ENCODE results near the gene UBXN11.
"Not testable (repeated sequence)": the region's sequence is repeated elsewhere in the genome, so short reads cannot be mapped to it uniquely, and the experiment has no call there.

Gene UBXN11

DNA sequence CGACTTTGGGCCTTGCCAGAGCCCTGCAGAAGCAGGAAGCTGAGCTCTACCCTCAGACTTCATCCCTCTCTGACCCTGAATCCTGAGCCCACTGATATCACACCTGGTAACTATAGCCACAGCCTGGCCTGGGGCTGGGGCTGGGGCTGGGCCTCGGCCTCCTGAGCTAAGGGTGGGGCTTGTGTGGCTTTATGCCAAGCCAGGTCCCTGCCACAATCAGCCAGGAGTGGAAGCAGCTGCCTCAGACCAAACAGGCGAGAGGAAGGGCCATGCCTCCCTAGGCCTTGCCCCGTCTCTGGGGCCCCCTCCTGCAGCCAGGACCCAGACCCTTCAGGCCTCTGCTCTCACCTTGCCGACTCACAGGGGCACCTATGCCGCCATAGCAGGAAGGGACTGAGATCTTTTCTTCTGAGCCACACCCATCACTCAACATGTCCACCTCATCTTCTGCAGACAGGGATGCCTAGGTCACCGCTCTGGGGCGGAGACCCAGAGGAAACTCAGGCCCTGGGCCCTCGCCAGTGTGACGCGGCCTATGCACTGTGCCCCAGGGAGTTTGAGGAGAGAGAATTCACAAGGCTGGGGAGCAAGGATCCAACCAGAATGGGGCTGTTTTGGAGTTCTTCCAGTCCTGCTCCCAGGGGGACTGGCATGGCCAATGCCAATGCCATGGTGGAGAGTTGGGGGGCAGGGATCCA lies 5.7 kb downstream of the UBXN11 start:
- DNase-seq: peak; percentile 64

DNA sequence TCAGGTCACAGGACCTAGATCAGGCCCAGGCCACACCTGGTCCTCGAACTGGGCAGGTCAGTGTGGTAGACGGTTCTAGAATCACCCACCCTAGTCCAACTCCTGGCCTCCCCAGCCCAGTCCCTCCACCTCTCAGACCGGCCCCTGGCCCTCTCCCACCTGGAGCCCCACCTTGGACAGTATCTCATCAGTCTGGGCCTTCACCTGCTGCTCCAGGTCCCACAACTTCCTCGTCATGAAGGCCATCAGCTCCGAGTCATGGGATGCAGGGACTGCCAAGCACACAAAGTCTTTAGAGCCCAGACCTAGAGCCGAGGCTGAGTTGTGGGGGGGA lies 8.7 kb downstream of the UBXN11 start:
- DNase-seq: no peak

DNA sequence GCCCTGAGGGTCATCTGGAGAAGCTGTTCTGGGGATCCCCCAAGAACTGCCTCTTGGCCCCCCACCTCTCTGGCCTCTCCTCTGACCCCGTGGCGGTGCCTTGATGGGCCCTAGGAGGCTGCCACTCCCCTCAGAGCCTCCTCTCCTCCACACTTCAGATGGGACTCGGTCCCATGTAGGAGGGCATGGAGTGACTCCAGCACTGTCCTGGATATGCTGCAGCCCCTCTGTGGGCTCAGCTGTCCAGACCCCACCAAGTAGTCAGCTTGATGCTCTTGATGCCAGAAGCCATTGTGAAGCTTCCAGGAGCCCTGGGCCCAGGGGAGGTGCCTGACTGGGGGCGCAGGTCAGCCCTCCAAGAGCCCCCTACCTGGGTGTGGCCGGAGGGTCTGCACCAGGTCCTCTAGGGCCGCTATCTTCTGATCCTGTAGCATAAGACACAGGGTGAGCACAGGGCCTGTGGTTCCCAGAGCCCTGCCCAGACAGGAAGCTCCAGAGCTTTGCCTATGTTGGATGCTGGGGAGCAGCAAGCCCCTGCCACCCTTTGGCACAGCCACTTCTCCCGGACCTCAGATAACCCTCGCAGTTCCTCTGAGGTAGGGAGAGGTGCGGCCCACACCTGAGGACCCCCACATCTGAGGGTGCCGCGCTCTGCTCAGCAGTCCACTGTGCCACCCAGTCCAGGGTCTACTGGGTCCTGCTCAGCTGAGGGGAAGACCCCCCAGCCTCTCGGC lies 9.2 kb downstream of the UBXN11 start:
- DNase-seq: no peak

DNA sequence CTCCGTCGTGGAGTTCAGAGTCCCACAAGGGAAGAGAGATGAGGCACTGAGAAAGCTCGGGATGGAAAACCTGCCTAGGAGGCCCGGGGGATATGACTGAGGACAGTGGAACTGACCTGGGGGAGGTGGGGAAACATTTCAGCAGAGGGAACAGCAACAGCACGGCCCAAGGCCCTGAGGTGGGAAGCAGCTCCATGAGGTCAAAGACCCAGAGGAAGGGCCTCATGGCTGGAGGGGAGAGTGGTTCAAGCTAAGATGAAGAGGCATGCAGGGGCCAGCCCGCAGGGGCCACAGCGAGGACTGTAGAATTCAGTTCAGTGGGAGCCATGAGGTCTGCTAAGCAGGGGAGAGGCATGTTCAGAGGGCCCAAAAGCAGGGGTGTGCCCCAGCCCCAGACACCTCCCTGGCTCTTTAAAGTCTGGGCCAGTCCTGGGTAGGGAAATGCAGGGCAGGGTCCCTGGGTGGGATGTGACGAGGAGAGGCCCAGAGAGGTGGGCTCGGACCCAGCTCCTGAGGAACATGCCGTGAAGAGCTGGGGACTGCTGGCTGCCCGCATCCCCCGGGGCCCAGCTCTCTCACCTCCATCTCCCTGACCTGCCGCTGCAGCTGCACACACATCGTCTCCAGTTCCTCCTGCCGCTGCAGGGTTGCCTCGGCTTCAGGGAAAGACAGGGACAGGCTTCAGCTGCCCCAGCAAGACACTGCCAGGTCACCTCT lies 9.9 kb downstream of the UBXN11 start:
- DNase-seq: no peak

- no peak for DNase-seq
Measured at GRCh38 chr1:26295194-26296138, 11.0 kb downstream of the UBXN11 start.

- DNase-seq: no peak
Measured at GRCh38 chr1:26293911-26294463, 12.4 kb downstream of the UBXN11 start.

DNA sequence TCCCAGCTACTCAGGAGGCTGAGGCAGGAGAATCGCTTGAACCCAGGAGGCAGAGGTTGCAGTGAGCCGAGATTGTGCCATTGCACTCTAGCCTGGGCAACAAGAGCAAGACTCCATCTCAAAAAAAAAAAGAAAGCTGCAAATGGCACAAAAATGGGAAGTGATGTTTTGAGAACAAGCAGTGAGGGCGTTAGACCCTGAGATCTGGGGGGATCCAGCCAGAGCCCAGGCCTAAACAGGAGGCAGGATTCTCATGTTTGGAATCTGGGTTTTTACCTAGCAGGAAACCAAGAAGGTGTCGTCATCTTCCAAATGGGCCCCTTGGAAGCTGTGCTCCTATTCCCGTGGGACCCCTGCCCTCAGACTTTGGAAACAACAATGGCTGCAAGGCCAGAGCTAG lies 13.7 kb downstream of the UBXN11 start:
- DNase-seq: not testable (repeated sequence)

- DNase-seq: no peak
Measured at GRCh38 chr1:26291939-26292338, 14.5 kb downstream of the UBXN11 start.

- DNase-seq: no peak
Measured at GRCh38 chr1:26291433-26291832, 15.0 kb downstream of the UBXN11 start.

GRCh38 chr1:26290882-26291261 lies 15.6 kb downstream of the UBXN11 start:
- DNase-seq: peak; percentile 28

DNA sequence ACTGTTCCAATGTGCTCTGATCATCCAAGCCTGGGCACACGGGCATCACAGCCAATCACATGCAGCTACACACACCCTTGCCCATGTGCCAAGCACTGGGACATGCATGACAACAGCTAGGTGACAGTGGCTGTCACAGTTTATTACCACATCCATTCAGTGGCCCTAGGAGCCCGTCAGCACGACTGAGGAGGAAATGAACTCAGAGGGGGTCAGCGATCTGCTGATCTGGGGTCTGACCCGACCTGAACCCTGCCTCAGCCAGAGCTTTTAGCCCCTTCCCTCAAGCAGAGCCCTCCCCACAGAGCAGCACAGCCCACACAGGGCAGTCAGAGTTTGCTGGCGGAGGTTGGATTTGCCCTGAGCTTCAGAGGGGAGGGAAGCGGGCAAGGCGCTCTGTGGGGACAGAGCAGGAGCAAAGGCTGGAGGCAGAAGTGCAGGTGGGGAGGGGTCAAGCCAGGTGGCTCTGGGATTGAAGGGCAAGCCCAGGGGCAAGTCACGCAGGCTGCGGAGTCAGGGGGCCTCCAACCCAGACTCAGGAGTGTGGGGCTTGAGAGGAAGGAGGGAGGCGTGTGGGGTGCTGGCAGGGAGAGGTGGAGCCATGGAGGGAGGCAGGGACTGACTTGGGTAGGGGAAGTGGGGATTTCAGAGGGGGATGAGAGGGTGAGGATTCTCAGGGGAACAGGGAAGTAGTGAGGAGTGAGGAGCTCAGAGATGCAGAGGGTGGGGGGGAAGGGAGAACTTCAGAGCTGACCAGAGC lies 16.1 kb downstream of the UBXN11 start:
- DNase-seq: no peak

DNA sequence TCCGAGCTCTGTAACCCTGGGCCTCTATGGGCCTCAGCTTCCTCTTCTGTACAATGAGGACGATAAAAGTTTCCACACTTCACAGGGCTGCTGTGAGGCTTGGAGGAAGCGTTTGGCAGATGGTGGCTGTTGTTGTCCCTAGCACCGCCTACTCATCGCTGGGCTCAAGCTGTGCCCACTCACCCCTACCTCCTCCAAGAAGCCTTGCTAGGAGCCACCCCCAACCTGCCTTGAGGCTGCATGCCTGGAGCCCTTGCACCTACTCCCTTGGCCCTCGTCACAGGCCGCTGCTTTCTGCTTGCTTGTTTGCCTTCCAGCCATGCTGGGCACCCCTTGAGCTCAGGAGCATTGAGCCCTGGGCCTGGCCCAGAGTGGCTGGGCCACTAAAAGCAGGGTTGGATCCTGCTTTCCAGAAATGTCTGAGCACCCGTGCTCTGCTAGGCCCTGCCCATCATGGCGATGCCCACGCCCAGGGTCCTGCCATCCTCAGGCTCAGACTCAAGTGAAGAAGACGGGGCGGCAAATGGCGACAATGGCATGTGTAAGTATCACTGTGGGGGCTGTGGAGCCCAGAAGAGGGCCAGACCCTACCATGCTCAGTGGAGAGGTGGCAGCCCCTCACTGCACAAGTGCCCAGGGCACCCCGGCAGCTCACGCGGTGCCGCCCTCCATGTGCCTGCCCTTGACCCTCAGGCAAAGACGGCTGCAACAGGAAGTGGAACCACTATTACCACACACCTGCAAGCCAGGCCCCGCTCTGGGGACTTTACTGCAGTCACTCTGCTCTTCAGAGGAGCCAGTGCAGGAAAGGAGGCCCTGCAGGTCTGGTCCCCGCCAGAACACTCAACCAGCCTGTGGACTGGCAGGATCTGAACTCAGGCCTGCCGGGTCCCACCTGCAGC lies 17.0 kb downstream of the UBXN11 start:
- peak; percentile 65 for DNase-seq

DNA sequence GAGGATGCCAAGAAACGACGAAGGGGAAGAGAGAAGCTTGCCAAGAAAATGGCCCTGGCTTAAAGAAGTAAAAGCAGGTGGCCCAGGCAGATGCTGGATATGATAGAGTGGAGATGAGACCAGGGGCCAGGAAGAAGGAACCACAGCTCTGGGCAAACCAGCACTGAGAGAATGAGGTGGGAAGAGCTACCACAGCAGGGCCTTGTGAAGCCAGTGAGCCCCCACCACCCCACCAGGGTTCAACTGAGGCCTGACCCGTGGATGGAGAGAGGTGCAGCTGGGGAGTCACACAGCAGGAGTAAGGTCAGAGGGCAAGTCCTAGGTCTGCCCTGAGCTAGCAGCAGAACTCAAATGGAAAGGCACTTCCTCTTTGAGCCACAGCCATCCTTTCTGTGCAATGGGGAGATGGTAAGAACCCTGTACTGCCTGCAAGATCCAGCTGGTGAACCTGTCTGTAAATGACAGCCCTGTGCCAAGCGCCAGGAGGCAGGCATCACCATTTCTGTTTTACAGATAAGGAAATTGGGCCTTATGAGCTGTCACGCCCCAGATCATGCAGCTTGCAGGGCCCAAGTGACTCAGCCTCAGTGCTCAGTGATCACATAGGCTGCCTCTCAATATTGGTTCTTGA lies 18.0 kb downstream of the UBXN11 start:
- no peak for DNase-seq

- no peak for DNase-seq
Measured at GRCh38 chr1:26287811-26288210, 18.6 kb downstream of the UBXN11 start.

GRCh38 chr1:26287033-26287711 lies 19.3 kb downstream of the UBXN11 start:
- DNase-seq: no peak

- DNase-seq: no peak
Measured at GRCh38 chr1:26286064-26286416, 20.4 kb downstream of the UBXN11 start.

- DNase-seq: no peak
Measured at GRCh38 chr1:26285366-26286063, 20.9 kb downstream of the UBXN11 start.

- no peak for DNase-seq
Measured at GRCh38 chr1:26284597-26285347, 21.7 kb downstream of the UBXN11 start.

Data from DMS79 treated with DMSO at 0.1 percent for 48 hours (cell line).